IPS DF 6.9 (cell line): Measurements from ENCODE around the gene SRPX.

Experiments
- DNase-seq: peaks from one replicate; pipeline ENCODE4 v3.0.0-alpha.2; 2013; ENCODE audit warnings: low read depth, low spot score
- H3K27ac ChIP-seq: one replicate; pipeline ENCODE4 v1.5.1; 2013; ENCODE audit warnings: low read length, control low read depth
- H3K27me3 ChIP-seq: 2 replicates; pipeline ENCODE4 v1.6.1; 2013; ENCODE audit warnings: mild to moderate bottlenecking, low read length; ENCODE audit not compliant: control insufficient read depth, insufficient read depth
- H3K36me3 ChIP-seq: 2 replicates; pipeline ENCODE4 v1.6.1; 2013; ENCODE audit warnings: low read length; ENCODE audit not compliant: control insufficient read depth, insufficient read depth
- H3K4me1 ChIP-seq: 2 replicates; pipeline ENCODE4 v1.6.1; 2013; ENCODE audit warnings: low read length; ENCODE audit not compliant: control insufficient read depth, insufficient read depth
- H3K4me3 ChIP-seq: 2 replicates; pipeline ENCODE4 v1.5.1; 2013; ENCODE audit warnings: mild to moderate bottlenecking, low read length
- H3K9me3 ChIP-seq: 2 replicates; pipeline ENCODE4 v1.6.1; 2013; ENCODE audit warnings: low read length, inconsistent platforms; ENCODE audit not compliant: control insufficient read depth, insufficient read depth
- WGBS: extraction: QIAGEN DNeasy Blood & Tissue Kit; methylation state at CpG from one replicate; pipeline ENCODE4 v1.1.7; 2013; ENCODE audit warnings: mixed read lengths, missing lambda C conversion rate; ENCODE audit not compliant: insufficient read length, insufficient coverage; 5-methylcytosine and 5-hydroxymethylcytosine counted together

The SRPX gene

GRCh38 chrX:38110231-38110630 lies 110.4 kb downstream of the SRPX start:
- Histone ChIP-seq H3K4me3 (no peak overlapping the region), H3K9me3 (no peaks in the 10 kb centered on the region), H3K27ac (no peak overlapping the region), H3K4me1 (no peaks in the 10 kb centered on the region), H3K27me3 (no peaks in the 10 kb centered on the region), H3K36me3 (no peaks in the 10 kb centered on the region)
- WGBS, result no CpG with 5 or more reads among the region's 6 CpGs
- DNase-seq, result no peak

- H3K36me3 ChIP-seq, result no peaks in the 10 kb centered on the region
- H3K4me1 ChIP-seq, result no peaks in the 10 kb centered on the region
- no peak overlapping the region for H3K27ac ChIP-seq
- WGBS, result no CpG with 5 or more reads among the region's 4 CpGs
- H3K27me3 ChIP-seq, result no peaks in the 10 kb centered on the region
- H3K4me3 ChIP-seq, result no peak overlapping the region
- no peaks in the 10 kb centered on the region for H3K9me3 ChIP-seq
- DNase-seq, result no peak
Measured at GRCh38 chrX:38109042-38109898, 111.4 kb downstream of the SRPX start.

GRCh38 chrX:38108364-38108763 lies 112.3 kb downstream of the SRPX start:
- no CpG with 5 or more reads among the region's 6 CpGs for WGBS
- no peaks in the 10 kb centered on the region for H3K9me3 ChIP-seq

DNA sequence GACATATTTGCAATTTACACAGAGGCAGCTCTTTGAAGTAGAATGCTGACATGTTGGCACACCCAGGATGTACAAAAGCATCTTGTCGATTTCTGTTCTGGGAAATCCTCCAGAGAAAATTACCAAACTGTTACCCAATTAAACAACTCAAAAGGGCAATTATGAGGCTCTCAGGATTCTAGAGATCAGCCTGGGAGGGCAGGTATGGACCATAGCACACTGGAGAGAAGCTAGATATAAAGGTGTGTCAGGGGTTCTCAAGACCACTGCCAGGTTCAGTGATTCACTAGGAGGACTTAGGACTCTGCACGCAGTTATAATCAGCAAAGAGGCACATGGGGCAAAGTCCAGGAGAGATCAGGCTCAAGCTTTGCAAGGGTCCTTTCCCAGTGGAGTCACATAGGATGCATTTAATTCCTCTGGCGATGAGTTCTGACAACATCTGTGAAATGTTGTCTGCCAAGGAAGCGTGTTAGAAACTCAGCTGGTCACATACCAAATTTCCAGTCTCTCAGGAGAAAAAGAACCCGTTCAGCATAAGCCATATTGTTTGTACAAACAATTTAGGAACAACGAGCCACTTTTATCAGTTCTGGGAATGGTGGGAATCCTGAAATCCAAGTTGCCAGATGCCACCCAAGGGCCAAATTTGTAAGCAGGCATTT lies 113.5 kb downstream of the SRPX start:
- H3K36me3 ChIP-seq, result no peaks in the 10 kb centered on the region
- H3K4me1 ChIP-seq, result no peaks in the 10 kb centered on the region
- H3K27me3 ChIP-seq, result no peaks in the 10 kb centered on the region
- H3K4me3 ChIP-seq, result no peak overlapping the region
- DNase-seq, result no peak
- no peak overlapping the region for H3K27ac ChIP-seq
- WGBS, result no CpG with 5 or more reads among the region's 6 CpGs
- H3K9me3 ChIP-seq, result no peaks in the 10 kb centered on the region

More at GRCh38 chrX:38108364-38108763, 112.3 kb downstream of the SRPX start:
- H3K4me3 ChIP-seq, result no peak overlapping the region
- H3K4me1 ChIP-seq, result no peaks in the 10 kb centered on the region
- no peak overlapping the region for H3K27ac ChIP-seq
- DNase-seq, result no peak
- no peaks in the 10 kb centered on the region for H3K36me3 ChIP-seq
- no peaks in the 10 kb centered on the region for H3K27me3 ChIP-seq

DNA sequence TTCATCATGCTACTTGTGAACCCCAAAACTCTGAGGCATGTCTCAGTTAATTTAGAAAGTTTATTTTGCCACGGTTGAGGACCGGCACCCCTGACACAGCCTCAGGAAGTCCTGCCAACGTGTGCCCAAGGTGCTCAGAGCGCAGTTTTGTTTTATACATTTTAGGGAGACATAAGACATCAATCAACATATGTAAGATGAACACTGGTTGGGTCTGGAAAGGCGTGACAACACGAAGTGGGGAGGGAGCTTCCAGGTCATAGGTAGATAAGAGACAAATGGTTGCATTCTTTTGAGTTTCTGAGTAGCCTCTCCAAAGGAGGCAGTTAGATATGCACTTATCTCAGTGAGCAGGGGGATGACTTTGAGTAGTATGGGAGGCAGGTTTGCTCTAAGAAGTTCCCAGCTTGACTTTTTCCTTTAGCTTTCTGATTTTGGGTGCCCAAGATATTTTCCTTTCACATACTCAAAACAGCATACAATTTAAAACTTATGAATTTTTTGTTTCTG lies 115.4 kb downstream of the SRPX start:
- WGBS, result no CpG with 5 or more reads among the region's 6 CpGs
- Histone ChIP-seq H3K27me3 (no peaks in the 10 kb centered on the region), H3K36me3 (no peaks in the 10 kb centered on the region), H3K9me3 (no peaks in the 10 kb centered on the region), H3K4me3 (no peak overlapping the region), H3K27ac (no peak overlapping the region), H3K4me1 (no peaks in the 10 kb centered on the region)
- DNase-seq, result no peak

GRCh38 chrX:38103857-38104812 lies 116.5 kb downstream of the SRPX start:
- H3K4me3 ChIP-seq, result no peak overlapping the region
- no peak overlapping the region for H3K27ac ChIP-seq
- no CpG with 5 or more reads among the region's 5 CpGs for WGBS

GRCh38 chrX:38102875-38103274 lies 117.8 kb downstream of the SRPX start:
- Histone ChIP-seq H3K4me3 (no peak overlapping the region), H3K27ac (no peak overlapping the region), H3K36me3 (no peaks in the 10 kb centered on the region), H3K9me3 (no peaks in the 10 kb centered on the region), H3K27me3 (no peaks in the 10 kb centered on the region), H3K4me1 (no peaks in the 10 kb centered on the region)
- no peak for DNase-seq
- no CpG with 5 or more reads among the region's 1 CpG for WGBS

More at GRCh38 chrX:38103857-38104812, 116.5 kb downstream of the SRPX start:
- H3K9me3 ChIP-seq, result no peaks in the 10 kb centered on the region
- DNase-seq, result no peak
- no peaks in the 10 kb centered on the region for H3K27me3 ChIP-seq
- H3K36me3 ChIP-seq, result no peaks in the 10 kb centered on the region
- no peaks in the 10 kb centered on the region for H3K4me1 ChIP-seq

DNA sequence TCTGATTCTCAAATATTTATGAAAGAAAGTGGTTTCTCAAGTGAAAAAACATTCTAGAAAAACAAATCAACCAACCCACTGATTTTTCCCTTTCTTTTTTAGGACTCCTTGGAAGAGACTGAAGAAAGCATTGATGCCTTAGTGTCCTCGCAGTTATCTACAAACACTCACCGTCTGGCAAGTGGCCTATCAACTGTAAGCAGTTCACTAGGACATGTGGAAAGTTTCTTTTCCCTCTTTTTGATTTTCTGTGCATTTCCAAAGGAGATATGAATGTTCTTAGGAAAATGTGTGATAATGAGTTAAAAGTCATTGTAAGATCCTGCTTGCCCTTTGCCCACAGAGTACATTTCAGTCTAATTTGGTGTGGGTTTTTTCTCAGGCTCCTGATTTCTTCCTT lies 118.4 kb downstream of the SRPX start:
- H3K4me1 ChIP-seq, result no peaks in the 10 kb centered on the region

DNA sequence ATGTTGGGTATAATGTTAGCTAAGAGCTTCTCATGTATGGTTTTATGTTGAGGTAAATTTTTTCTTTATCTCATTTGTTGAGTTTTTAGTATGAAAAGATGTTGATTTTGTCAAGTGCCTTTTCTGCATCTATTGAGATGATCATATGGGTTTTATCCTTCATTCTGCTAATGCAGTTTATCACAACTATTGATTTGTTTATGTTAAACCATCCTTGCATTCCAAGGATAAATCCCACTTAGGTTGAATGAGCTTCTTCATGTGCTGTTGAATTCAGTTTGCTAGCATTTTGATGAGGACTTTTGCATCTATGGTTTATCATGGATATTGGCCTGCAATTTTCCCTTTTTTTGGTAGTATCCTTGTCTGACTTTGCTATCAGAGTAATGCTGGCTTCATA lies 121.0 kb downstream of the SRPX start:
- DNase-seq, result no peak
- no peaks in the 10 kb centered on the region for H3K27me3 ChIP-seq
- H3K4me1 ChIP-seq, result no peaks in the 10 kb centered on the region
- no peak overlapping the region for H3K4me3 ChIP-seq
- no peak overlapping the region for H3K27ac ChIP-seq
- H3K36me3 ChIP-seq, result no peaks in the 10 kb centered on the region
- no peaks in the 10 kb centered on the region for H3K9me3 ChIP-seq

More for the DNA sequence above, 118.4 kb downstream of the SRPX start:
- DNase-seq, result no peak
- WGBS, result no CpG with 5 or more reads among the region's 2 CpGs
- no peak overlapping the region for H3K4me3 ChIP-seq
- no peak overlapping the region for H3K27ac ChIP-seq
- H3K27me3 ChIP-seq, result no peaks in the 10 kb centered on the region
- no peaks in the 10 kb centered on the region for H3K9me3 ChIP-seq
- no peaks in the 10 kb centered on the region for H3K36me3 ChIP-seq
